Psoas muscle (tissue), 8 donors: ENCODE results near the gene ENTPD6. TPM values are rescaled to one million over a fixed set of nuclear protein-coding genes. Genes with fewer than 3 reads are reported as not detected.

Experiments used
- ATAC-seq, 4 donors: fragments of 200-7000 bp; cut with Tn5 transposase; one replicate each; pipeline ENCODE4 v1.9.1; 2020; ENCODE audit warnings: moderate library complexity in 3 of 4, mild to moderate bottlenecking in 2 of 4
- DNase-seq, 2 donors: peaks; one replicate each; pipeline ENCODE4 v3.0.0-alpha.2; 2020
- H3K27ac ChIP-seq: fragments of 200-600 bp; one replicate; pipeline ENCODE4 v1.8.0; 2022
- H3K27me3 ChIP-seq, 3 donors: fragments of 200-600 bp in 1 of 3; one replicate each; pipeline versions ENCODE4 v1.6.1 to v1.8.0; 2013 to 2022; ENCODE audit warnings: low read length in 2 of 3, mild to moderate bottlenecking in 2 of 3, moderate library complexity in 1 of 3; ENCODE audit not compliant: insufficient read depth in 3 of 3
- H3K36me3 ChIP-seq, 2 donors: fragments of 200-600 bp in 1 of 2; one replicate each; pipeline versions ENCODE4 v1.6.1 to v1.8.0; 2013 to 2022; ENCODE audit warnings: low read depth in 1 of 2, mild to moderate bottlenecking in 1 of 2, moderate library complexity in 1 of 2; ENCODE audit not compliant: insufficient read depth in 1 of 2
- H3K4me1 ChIP-seq: fragments of 200-600 bp; one replicate; pipeline ENCODE4 v1.8.0; 2022
- H3K4me3 ChIP-seq: fragments of 200-600 bp; one replicate; pipeline ENCODE4 v1.8.0; 2022; ENCODE audit warnings: mild to moderate bottlenecking
- H3K9me3 ChIP-seq: fragments of 200-600 bp; one replicate; pipeline ENCODE4 v1.8.0; 2022
- WGBS, 3 donors: extraction: QIAGEN DNeasy Blood & Tissue Kit; methylation state at CpG; one replicate each; pipeline versions ENCODE4 v1.1.6 to v1.1.7; 2013; 5-methylcytosine and 5-hydroxymethylcytosine counted together
- intact Hi-C, 2 donors: fragments of 100-400 bp; cut with DNase I; formaldehyde crosslinking; loops; one replicate each; pipeline versions ENCODE4 v1.11.0 to v1.14.2; 2022
- polyA plus RNA-seq, 3 donors: library from polyadenylated mRNA; stranded (reverse); fragments of 200-250 nt; gene quantifications; one replicate each; pipeline ENCODE4 v1.2.3, GENCODE V29; 2013
- total RNA-seq, 4 donors: library from RNA; stranded (reverse); fragmentation: NEBNext Ultra II Directional in 2 of 4; extraction: Animal tissue kit (Norgen Biotek cat#: 25700) in 2 of 4; gene quantifications; one replicate each; pipeline versions ENCODE4 v1.2.1 to v1.2.4, GENCODE V29; 2021 to 2023
- TF ChIP-seq, protein P1 (sequence below): fragments of 200-600 bp; IDR thresholded peaks from one replicate; pipeline ENCODE4 v1.8.0; 2022; ENCODE audit warnings: antibody characterized with exemption
- donor health status: healthy with polysubstance abuse.
- donor health status: DM: no; HTN: no; CAD: no; lungs with moderate emphysema.
- donor health status: Bipolar disorder and iron deficiency.
- donor health status: healthy.
- donor health status: DM: yes; HTN: yes; CAD: no.
- donor health status: DM: no; HTN: no; CAD: no.
- donor health status: DM: no; HTN: no; CAD: no.
- donor health status: DM: yes; HTN: yes; CAD: no.

The ENTPD6 gene
- total and polyA plus RNA-seq, 7 donors = 28.7 to 65.3 (median 38.9) TPM

DNA sequence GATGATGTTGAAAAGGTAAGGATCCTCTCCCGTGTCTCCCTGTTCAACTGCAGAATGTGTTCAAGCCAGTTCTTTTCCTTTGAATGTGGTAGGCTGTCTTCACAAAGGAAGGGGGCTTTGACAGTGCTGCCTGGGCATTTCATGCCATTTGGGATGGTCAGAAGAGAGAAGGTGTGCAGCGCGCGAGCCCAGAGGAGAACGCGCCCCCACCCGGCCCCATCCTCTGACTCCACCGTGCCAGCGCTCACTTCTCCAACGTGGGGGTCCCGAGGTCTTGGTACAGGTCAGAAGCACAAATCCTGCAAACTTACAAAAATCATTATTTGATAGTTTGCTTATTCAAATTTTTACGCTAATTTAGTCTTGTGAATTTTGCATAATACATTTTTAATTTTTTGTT lies 14.4 kb downstream of the ENTPD6 start:
- TF ChIP-seq, protein P1, sequence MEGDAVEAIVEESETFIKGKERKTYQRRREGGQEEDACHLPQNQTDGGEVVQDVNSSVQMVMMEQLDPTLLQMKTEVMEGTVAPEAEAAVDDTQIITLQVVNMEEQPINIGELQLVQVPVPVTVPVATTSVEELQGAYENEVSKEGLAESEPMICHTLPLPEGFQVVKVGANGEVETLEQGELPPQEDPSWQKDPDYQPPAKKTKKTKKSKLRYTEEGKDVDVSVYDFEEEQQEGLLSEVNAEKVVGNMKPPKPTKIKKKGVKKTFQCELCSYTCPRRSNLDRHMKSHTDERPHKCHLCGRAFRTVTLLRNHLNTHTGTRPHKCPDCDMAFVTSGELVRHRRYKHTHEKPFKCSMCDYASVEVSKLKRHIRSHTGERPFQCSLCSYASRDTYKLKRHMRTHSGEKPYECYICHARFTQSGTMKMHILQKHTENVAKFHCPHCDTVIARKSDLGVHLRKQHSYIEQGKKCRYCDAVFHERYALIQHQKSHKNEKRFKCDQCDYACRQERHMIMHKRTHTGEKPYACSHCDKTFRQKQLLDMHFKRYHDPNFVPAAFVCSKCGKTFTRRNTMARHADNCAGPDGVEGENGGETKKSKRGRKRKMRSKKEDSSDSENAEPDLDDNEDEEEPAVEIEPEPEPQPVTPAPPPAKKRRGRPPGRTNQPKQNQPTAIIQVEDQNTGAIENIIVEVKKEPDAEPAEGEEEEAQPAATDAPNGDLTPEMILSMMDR = no peak
- H3K4me1 ChIP-seq = peaks cover 3% of the 10 kb centered on the region
- 95 to 96% (median 95%) methylated on average over 12 of the region's 12 CpGs for WGBS, 3 donors
- H3K27ac ChIP-seq = no peak overlapping the region
- no peaks in the 10 kb centered on the region for H3K27me3 ChIP-seq
- H3K36me3 ChIP-seq = peaks cover 2 to 52% of the 10 kb centered on the region in 2 donors
- no peak for DNase-seq
- H3K9me3 ChIP-seq = no peaks in the 10 kb centered on the region
- intact Hi-C loops = no loop called here
- no peak overlapping the region for H3K4me3 ChIP-seq
- no peak for ATAC-seq

- TF ChIP-seq, protein P1 = no peak
- WGBS, 3 donors = 77 to 82% (median 78%) methylated on average over 7 of the region's 7 CpGs
- Histone ChIP-seq H3K9me3 (no peaks in the 10 kb centered on the region), H3K27me3 (no peaks in the 10 kb centered on the region), H3K36me3 (peaks cover 4 to 66% of the 10 kb centered on the region in 2 donors), H3K4me1 (no peaks in the 10 kb centered on the region), H3K27ac (no peak overlapping the region), H3K4me3 (no peak overlapping the region)
- intact Hi-C loops = no loop called here
- ATAC-seq (no peak), DNase-seq (no peak)
These were observed 15.8 kb downstream of the ENTPD6 start for GRCh38 chr20:25211273-25211672.

- H3K27ac ChIP-seq = no peak overlapping the region
- TF ChIP-seq, protein P1 = no peak
- ATAC-seq (no peak), DNase-seq (no peak)
- no peak overlapping the region for H3K4me3 ChIP-seq
- H3K36me3 ChIP-seq = peaks cover 4 to 76% of the 10 kb centered on the region in 2 donors
- 77 to 96% (median 83%) methylated on average over 5 of the region's 5 CpGs for WGBS, 3 donors
- H3K27me3 ChIP-seq = no peaks in the 10 kb centered on the region
- intact Hi-C loops = no loop called here
- H3K9me3 ChIP-seq = no peaks in the 10 kb centered on the region
- H3K4me1 ChIP-seq = no peaks in the 10 kb centered on the region
These were observed 16.7 kb downstream of the ENTPD6 start for GRCh38 chr20:25212242-25212641.

DNA sequence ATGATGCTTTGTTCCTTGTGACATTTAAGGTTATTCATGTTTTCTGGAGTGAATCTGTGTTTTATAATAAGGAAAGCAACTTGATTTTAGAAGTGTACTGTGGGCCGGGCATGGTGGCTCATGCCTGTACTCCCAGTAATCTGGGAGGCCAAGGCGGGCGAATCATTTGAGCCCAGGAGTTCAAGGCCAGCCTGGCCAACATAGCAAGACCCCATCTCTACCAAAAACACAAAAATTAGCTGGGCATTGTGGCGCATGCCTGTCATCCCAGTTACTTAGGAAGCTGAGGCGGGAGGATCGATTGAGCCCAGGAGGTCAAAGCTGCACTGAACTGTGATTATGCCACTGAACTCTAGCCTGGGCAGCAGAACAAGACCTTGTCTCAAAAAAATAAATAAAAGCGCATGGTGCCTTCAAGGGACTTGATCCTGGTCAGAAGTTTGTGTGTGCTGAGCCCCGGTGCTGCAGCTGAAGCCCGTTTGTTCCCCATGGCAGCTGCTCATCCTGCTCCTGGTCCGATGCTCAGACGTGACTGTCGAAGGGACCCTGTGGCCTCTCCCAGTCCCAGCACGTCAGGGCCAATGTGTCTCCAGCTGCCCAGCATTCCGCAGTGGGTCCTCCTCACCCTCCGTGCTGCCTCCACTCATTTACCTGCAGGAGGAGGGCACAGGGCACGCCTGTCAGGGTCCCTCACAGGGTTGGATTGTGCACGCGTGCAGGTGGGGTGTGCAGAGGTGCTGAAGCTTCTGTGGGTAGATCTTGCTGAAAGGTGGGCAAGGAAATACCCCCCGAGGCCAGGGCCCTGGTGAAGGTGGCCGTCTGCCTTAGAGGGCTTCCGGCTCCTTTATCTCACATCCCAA lies 18.3 kb downstream of the ENTPD6 start:
- 92 to 97% (median 93%) methylated on average over 21 of the region's 21 CpGs for WGBS, 3 donors
- ATAC-seq = no peak

More for the DNA sequence above, 18.3 kb downstream of the ENTPD6 start:
- Histone ChIP-seq H3K27ac (no peak overlapping the region), H3K27me3 (no peaks in the 10 kb centered on the region), H3K36me3 (peaks cover 8 to 90% of the 10 kb centered on the region in 2 donors), H3K4me3 (no peak overlapping the region), H3K4me1 (no peaks in the 10 kb centered on the region), H3K9me3 (no peaks in the 10 kb centered on the region)
- intact Hi-C loops = no loop called here
- no peak for DNase-seq
- TF ChIP-seq, protein P1 = no peak
